Muscle layer of duodenum (tissue), 2 donors: ENCODE results near the gene IGFN1.

Experiments
- H3K27ac ChIP-seq: one replicate; pipeline ENCODE4 v1.7.0; 2013; ENCODE audit warnings: mild to moderate bottlenecking, low read length
- H3K27me3 ChIP-seq: one replicate; pipeline ENCODE4 v1.7.0; 2013; ENCODE audit warnings: low read depth, mild to moderate bottlenecking, control low read depth, low read length
- H3K36me3 ChIP-seq, 2 donors: one replicate each; pipeline ENCODE4 v1.7.0; 2013; ENCODE audit warnings: low read length in 2 of 2, control low read depth in 1 of 2, mild to moderate bottlenecking in 1 of 2; ENCODE audit not compliant: insufficient read depth in 2 of 2, control insufficient read depth in 1 of 2
- H3K4me1 ChIP-seq, 2 donors: one replicate each; pipeline ENCODE4 v1.7.0; 2013; ENCODE audit warnings: low read length in 2 of 2, mild to moderate bottlenecking in 2 of 2, control low read depth in 1 of 2, moderate library complexity in 1 of 2; ENCODE audit not compliant: insufficient read depth in 2 of 2, control insufficient read depth in 1 of 2
- H3K4me3 ChIP-seq, 2 donors: one replicate each; pipeline ENCODE4 v1.7.0; 2013; ENCODE audit warnings: low read length in 2 of 2, low read depth in 1 of 2, mild to moderate bottlenecking in 1 of 2
- H3K9me3 ChIP-seq, 2 donors: one replicate each; pipeline ENCODE4 v1.7.0; 2013; ENCODE audit warnings: low read length in 2 of 2, control low read depth in 1 of 2, mild to moderate bottlenecking in 1 of 2; ENCODE audit not compliant: control insufficient read depth in 1 of 2
- donor health status: healthy.

The IGFN1 gene

GRCh38 chr1:201221201-201221846 is 30.7 kb downstream of the IGFN1 start:
- Histone ChIP-seq H3K4me1 (no peaks in the 10 kb centered on the region), H3K4me3 (no peak overlapping the region), H3K27ac (no peak overlapping the region), H3K27me3 (no peaks in the 10 kb centered on the region), H3K36me3 (no peaks in the 10 kb centered on the region), H3K9me3 (no peaks in the 10 kb centered on the region)

DNA sequence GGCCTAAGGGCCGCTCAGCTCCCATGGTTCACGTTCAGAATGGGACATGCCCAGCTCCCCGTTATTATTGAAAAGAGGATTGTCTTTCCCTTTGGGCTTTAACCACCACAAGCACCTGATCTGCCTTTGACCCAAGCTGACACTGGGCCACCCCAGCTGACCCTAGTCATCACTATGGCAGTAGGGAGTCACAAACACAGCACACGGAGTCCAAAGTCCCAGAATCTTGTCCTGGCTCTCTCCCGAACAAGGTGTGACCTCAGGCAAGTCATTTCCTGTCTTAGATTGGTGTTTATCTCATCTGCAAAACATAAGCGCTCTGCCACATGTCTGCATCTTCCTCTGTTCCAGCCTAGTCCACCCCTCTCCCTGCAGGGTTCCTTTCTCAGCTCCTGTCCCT is 31.5 kb downstream of the IGFN1 start:
- H3K4me3 ChIP-seq = no peak overlapping the region
- H3K27ac ChIP-seq = no peak overlapping the region
- H3K27me3 ChIP-seq = no peaks in the 10 kb centered on the region
- no peaks in the 10 kb centered on the region for H3K9me3 ChIP-seq
- H3K36me3 ChIP-seq = no peaks in the 10 kb centered on the region
- no peaks in the 10 kb centered on the region for H3K4me1 ChIP-seq

DNA sequence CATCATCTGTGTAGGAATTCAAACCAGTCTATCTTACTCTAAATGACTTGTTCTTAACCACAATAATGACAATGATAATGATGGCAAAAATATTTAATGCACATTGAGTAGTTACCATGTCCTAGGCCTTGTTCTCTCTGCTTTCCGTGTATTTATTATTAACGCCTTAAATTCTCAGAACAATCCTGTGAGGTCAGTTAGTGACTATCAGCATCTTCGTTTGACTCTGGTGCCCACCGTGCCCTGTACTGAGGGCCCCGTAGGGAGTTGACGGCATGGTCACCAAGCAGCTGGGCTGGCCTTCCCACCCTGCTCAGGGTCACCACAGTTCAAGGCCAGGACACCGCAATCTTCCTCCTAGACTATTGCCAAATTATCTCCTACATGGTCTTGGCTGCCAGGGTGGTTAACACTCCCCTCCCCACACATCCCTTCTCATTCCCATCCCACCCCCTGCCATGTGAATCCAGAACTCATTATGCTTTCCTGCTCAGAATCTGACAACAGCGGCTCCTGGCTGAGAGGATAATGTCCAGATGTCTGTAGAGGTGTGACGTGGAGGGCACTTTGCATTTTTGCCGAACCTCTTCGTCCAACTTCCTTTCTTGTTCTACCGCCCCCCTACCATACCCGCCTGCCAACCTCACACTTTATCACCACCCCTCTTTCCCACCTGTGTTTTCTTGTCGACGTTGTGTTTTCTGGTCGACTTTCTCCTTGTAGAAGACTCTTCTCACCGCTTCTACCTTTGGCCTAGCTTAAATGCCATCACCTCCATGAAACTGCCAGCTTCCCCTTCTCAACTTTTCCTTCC is 33.4 kb downstream of the IGFN1 start:
- Histone ChIP-seq H3K9me3 (no peaks in the 10 kb centered on the region), H3K4me1 (no peaks in the 10 kb centered on the region), H3K27ac (no peak overlapping the region), H3K4me3 (no peak overlapping the region), H3K36me3 (no peaks in the 10 kb centered on the region), H3K27me3 (no peaks in the 10 kb centered on the region)

DNA sequence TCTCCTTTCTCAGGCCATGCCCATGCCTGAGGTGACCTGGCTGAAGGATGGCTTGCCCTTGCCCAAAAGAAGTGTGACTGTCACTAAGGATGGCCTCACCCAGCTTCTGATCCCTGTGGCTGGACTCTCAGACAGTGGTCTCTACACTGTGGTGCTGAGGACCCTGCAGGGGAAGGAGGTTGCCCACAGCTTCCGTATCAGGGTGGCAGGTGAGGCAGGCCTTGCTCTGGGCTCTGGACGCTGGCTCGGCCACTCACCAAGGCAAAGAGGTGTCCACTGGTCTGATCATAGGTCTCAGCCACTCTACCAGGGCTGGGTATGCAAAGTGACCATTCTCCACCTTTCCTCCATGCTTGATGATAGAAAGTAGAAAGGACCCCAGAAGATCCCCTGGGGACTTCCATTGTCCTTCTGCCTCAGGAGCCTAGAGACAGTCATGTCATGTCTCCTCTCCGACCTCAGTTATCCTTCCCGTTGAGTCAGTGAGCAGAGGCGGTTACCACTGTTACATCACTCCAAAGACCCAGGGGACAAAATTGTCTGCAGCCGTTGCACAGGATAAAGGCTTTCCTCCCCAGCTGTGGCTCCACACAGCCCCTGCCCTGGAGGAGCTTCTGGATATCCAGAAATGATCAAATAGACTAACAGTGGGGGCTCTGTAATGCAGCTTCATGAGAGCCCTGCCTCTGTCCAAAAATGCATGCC is 34.2 kb downstream of the IGFN1 start:
- H3K27me3 ChIP-seq = no peaks in the 10 kb centered on the region
- no peaks in the 10 kb centered on the region for H3K9me3 ChIP-seq
- H3K4me3 ChIP-seq = no peak overlapping the region
- H3K27ac ChIP-seq = no peak overlapping the region
- no peaks in the 10 kb centered on the region for H3K36me3 ChIP-seq
- H3K4me1 ChIP-seq = no peaks in the 10 kb centered on the region

DNA sequence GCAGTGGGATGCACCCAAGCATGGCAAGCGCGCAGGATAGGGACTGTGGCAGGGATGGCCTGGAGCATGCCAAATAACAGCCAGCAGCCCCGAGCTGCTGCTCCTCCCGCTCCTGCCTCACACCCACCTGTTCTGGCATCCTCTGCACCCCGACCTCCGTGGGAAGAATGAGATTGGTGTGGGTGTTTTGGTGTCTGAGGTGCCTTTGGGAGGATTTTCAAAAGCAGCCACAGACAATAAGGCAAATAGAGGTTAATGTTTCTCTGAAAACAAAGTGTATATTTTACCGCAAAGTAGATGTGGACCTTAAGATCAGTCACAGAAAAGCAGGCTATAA is 35.5 kb downstream of the IGFN1 start:
- Histone ChIP-seq H3K27ac (no peak overlapping the region), H3K27me3 (no peaks in the 10 kb centered on the region), H3K9me3 (no peaks in the 10 kb centered on the region), H3K4me3 (no peak overlapping the region), H3K4me1 (no peaks in the 10 kb centered on the region), H3K36me3 (no peaks in the 10 kb centered on the region)

- no peak overlapping the region for H3K27ac ChIP-seq
- H3K4me3 ChIP-seq = no peak overlapping the region
- H3K4me1 ChIP-seq = no peaks in the 10 kb centered on the region
- no peaks in the 10 kb centered on the region for H3K36me3 ChIP-seq
- no peaks in the 10 kb centered on the region for H3K27me3 ChIP-seq
- H3K9me3 ChIP-seq = no peaks in the 10 kb centered on the region
These were observed 36.4 kb downstream of the IGFN1 start for GRCh38 chr1:201226859-201227488.

- H3K36me3 ChIP-seq = no peaks in the 10 kb centered on the region
- H3K27ac ChIP-seq = no peak overlapping the region
- no peaks in the 10 kb centered on the region for H3K27me3 ChIP-seq
- H3K4me1 ChIP-seq = no peaks in the 10 kb centered on the region
- H3K9me3 ChIP-seq = peaks cover 0 to 3% of the 10 kb centered on the region in 2 donors
- no peak overlapping the region for H3K4me3 ChIP-seq
These were observed 37.7 kb downstream of the IGFN1 start for GRCh38 chr1:201228011-201228983.

DNA sequence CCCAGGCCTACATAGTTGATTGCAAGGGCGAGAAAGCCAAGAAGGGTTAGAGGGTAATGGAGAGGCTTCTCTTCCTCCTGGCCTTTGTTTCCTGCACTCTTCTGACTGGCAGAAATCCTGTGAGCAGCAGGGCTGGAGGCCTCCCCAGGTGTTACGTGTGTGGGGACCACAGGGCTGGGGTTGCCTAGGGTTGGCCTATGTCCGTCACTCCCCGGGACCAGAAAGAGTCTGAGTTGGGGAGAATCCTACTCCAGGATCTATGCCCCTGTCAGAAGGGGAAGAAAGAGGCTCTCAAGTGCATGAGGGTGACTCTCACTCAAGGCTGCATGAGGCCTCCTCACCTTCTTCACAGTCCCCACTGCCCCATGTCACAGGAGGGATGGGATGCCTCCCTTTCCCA is 38.5 kb downstream of the IGFN1 start:
- H3K4me1 ChIP-seq = no peaks in the 10 kb centered on the region
- no peak overlapping the region for H3K27ac ChIP-seq
- H3K27me3 ChIP-seq = no peaks in the 10 kb centered on the region
- no peak overlapping the region for H3K4me3 ChIP-seq
- no peaks in the 10 kb centered on the region for H3K36me3 ChIP-seq
- peaks cover 0 to 7% of the 10 kb centered on the region in 2 donors for H3K9me3 ChIP-seq

DNA sequence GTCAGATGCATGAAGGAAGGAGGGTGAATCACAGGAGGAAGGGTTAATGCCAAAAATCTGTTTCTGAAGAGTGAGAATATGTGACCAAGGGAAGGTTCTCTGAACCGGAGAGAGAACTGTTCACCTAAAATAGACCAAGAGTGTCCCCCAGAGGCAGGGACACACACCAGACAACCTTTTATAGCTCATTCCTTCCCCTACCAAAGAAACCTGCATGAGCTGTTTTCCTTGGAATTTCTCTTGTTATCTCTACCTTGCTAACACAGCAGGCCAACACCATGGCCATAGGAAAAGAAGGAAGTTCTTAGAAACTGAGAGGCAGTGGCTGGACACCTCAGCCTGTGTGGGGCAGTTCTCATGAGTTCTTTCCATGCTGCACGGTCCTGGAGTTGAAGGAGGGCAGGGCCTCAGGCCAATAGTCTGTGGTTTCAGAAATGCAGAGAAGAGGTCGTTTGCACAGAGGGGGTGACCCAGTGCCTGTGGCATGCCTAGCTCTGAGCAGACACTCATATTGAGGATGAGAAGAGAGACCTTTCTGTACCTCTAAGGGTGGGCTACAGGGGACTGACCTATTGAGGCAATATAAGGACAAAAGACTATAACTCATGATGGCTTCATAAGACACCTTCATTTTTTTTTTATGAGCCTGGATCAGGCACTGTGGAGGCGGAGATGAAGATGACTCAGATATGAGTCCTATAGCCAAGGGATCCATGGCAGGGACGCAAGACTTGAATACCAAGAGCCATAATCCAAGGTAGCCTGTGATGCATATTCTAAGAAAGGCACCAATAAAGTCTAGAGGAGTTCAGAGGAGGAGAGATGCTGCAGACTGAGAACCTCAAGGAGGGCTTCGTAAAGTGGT is 39.4 kb downstream of the IGFN1 start:
- Histone ChIP-seq H3K9me3 (peaks cover 0 to 7% of the 10 kb centered on the region in 2 donors), H3K27ac (no peak overlapping the region), H3K4me1 (no peaks in the 10 kb centered on the region), H3K36me3 (no peaks in the 10 kb centered on the region), H3K27me3 (no peaks in the 10 kb centered on the region), H3K4me3 (no peak overlapping the region)

- Histone ChIP-seq H3K27me3 (no peaks in the 10 kb centered on the region), H3K4me1 (no peaks in the 10 kb centered on the region), H3K4me3 (no peak overlapping the region), H3K36me3 (no peaks in the 10 kb centered on the region), H3K9me3 (peaks cover 0 to 7% of the 10 kb centered on the region in 2 donors), H3K27ac (no peak overlapping the region)
These were observed 40.1 kb downstream of the IGFN1 start for GRCh38 chr1:201230676-201231075.
